Activated naive CD4-positive, alpha-beta T cell treated with anti-CD3 and anti-CD28 coated beads, Interleukin-2, amount 10 ng/mL, durations not matched to agents 7 days and 5 days (primary cell): Measurements from ENCODE around the gene NFASC.

ENCODE experiments used
- CTCF ChIA-PET: fragments of 350-600 bp; sonication (Branson Sonifier 250); formaldehyde crosslinking; loops from one replicate; lab custom pipeline; 2021; ENCODE audit warnings: antibody characterized with exemption; lab: Charles Lee
- DNase-seq: peaks from one replicate; pipeline ENCODE4 v3.0.0-alpha.2; 2020
- H3K27ac Mint-ChIP-seq: one replicate; pipeline ENCODE4 v1.8.0; 2021; ENCODE audit warnings: mild to moderate bottlenecking, moderate library complexity, mixed read lengths
- H3K27me3 Mint-ChIP-seq: one replicate; pipeline ENCODE4 v1.8.0; 2021; ENCODE audit warnings: mild to moderate bottlenecking, mixed read lengths
- H3K36me3 Mint-ChIP-seq: one replicate; pipeline ENCODE4 v1.8.0; 2021; ENCODE audit warnings: mixed read lengths
- H3K4me1 Mint-ChIP-seq: one replicate; pipeline ENCODE4 v1.8.0; 2021; ENCODE audit warnings: mixed read lengths
- H3K4me3 Mint-ChIP-seq: one replicate; pipeline ENCODE4 v1.8.0; 2021; ENCODE audit warnings: mild to moderate bottlenecking, moderate library complexity, mixed read lengths
- H3K9me3 Mint-ChIP-seq: one replicate; pipeline ENCODE4 v1.8.0; 2021; ENCODE audit warnings: mixed read lengths

Gene NFASC

GRCh38 chr1:204841798-204842197 is 28.9 kb upstream of the NFASC start:
- Mint-ChIP-seq H3K36me3 (no peaks in the 10 kb centered on the region), H3K27ac (no peak overlapping the region), H3K4me1 (peaks cover 4% of the 10 kb centered on the region), H3K9me3 (no peaks in the 10 kb centered on the region), H3K4me3 (no peak overlapping the region), H3K27me3 (peaks cover 12% of the 10 kb centered on the region)
- CTCF ChIA-PET: no interaction called here
- no peak for DNase-seq

- no peaks in the 10 kb centered on the region for H3K9me3 Mint-ChIP-seq
- H3K4me1 Mint-ChIP-seq: peaks cover 4% of the 10 kb centered on the region
- no peak overlapping the region for H3K27ac Mint-ChIP-seq
- CTCF ChIA-PET: no interaction called here
- no peaks in the 10 kb centered on the region for H3K36me3 Mint-ChIP-seq
- DNase-seq: no peak
- peaks cover 13% of the 10 kb centered on the region for H3K27me3 Mint-ChIP-seq
- no peak overlapping the region for H3K4me3 Mint-ChIP-seq
Observed at GRCh38 chr1:204842369-204842768, 28.3 kb upstream of the NFASC start.

- Mint-ChIP-seq H3K9me3 (no peaks in the 10 kb centered on the region), H3K27ac (no peak overlapping the region), H3K4me1 (peaks cover 4% of the 10 kb centered on the region), H3K4me3 (no peak overlapping the region), H3K36me3 (no peaks in the 10 kb centered on the region), H3K27me3 (peaks cover 18% of the 10 kb centered on the region)
- CTCF ChIA-PET: no interaction called here
- no peak for DNase-seq
Observed at GRCh38 chr1:204842892-204843291, 27.8 kb upstream of the NFASC start.

GRCh38 chr1:204846546-204846945 is 24.1 kb upstream of the NFASC start:
- Mint-ChIP-seq H3K27ac (no peak overlapping the region), H3K27me3 (peaks cover 20% of the 10 kb centered on the region), H3K4me3 (no peak overlapping the region), H3K4me1 (peaks cover 4% of the 10 kb centered on the region), H3K36me3 (no peaks in the 10 kb centered on the region), H3K9me3 (no peaks in the 10 kb centered on the region)
- no peak for DNase-seq
- CTCF ChIA-PET: no interaction called here

- H3K27ac Mint-ChIP-seq: no peak overlapping the region
Observed at GRCh38 chr1:204848579-204848978, 22.1 kb upstream of the NFASC start.

GRCh38 chr1:204852854-204853253 is 17.8 kb upstream of the NFASC start:
- H3K9me3 Mint-ChIP-seq: no peaks in the 10 kb centered on the region
- no peak overlapping the region for H3K4me3 Mint-ChIP-seq
- CTCF ChIA-PET: no interaction called here
- H3K27me3 Mint-ChIP-seq: peaks cover 29% of the 10 kb centered on the region
- no peak overlapping the region for H3K27ac Mint-ChIP-seq
- no peaks in the 10 kb centered on the region for H3K4me1 Mint-ChIP-seq
- DNase-seq: no peak
- no peaks in the 10 kb centered on the region for H3K36me3 Mint-ChIP-seq

More at GRCh38 chr1:204848579-204848978, 22.1 kb upstream of the NFASC start:
- DNase-seq: no peak
- no peak overlapping the region for H3K4me3 Mint-ChIP-seq
- H3K36me3 Mint-ChIP-seq: no peaks in the 10 kb centered on the region
- H3K9me3 Mint-ChIP-seq: no peaks in the 10 kb centered on the region
- peaks cover 27% of the 10 kb centered on the region for H3K27me3 Mint-ChIP-seq
- CTCF ChIA-PET: no interaction called here
- no peaks in the 10 kb centered on the region for H3K4me1 Mint-ChIP-seq

GRCh38 chr1:204853436-204853835 is 17.2 kb upstream of the NFASC start:
- H3K27ac Mint-ChIP-seq: no peak overlapping the region
- no peaks in the 10 kb centered on the region for H3K36me3 Mint-ChIP-seq
- no peaks in the 10 kb centered on the region for H3K9me3 Mint-ChIP-seq
- H3K27me3 Mint-ChIP-seq: peaks cover 25% of the 10 kb centered on the region
- DNase-seq: no peak
- no peaks in the 10 kb centered on the region for H3K4me1 Mint-ChIP-seq
- H3K4me3 Mint-ChIP-seq: no peak overlapping the region
- CTCF ChIA-PET: no interaction called here

GRCh38 chr1:204854286-204854685 is 16.4 kb upstream of the NFASC start:
- H3K4me1 Mint-ChIP-seq: no peaks in the 10 kb centered on the region
- DNase-seq: no peak
- no peak overlapping the region for H3K27ac Mint-ChIP-seq
- H3K4me3 Mint-ChIP-seq: no peak overlapping the region
- no peaks in the 10 kb centered on the region for H3K36me3 Mint-ChIP-seq
- CTCF ChIA-PET: interaction anchor here (0.8 kb wide), 1 partner anchor 108 kb away, joined by 3 read pairs; no protein-coding TSS in a partner anchor
- peaks cover 30% of the 10 kb centered on the region for H3K27me3 Mint-ChIP-seq
- no peaks in the 10 kb centered on the region for H3K9me3 Mint-ChIP-seq

- H3K36me3 Mint-ChIP-seq: no peaks in the 10 kb centered on the region
- DNase-seq: no peak
- H3K4me1 Mint-ChIP-seq: no peaks in the 10 kb centered on the region
- H3K4me3 Mint-ChIP-seq: no peak overlapping the region
- CTCF ChIA-PET: no interaction called here
- H3K27me3 Mint-ChIP-seq: peaks cover 46% of the 10 kb centered on the region
- no peak overlapping the region for H3K27ac Mint-ChIP-seq
- no peaks in the 10 kb centered on the region for H3K9me3 Mint-ChIP-seq
Observed at GRCh38 chr1:204858363-204858821, 12.3 kb upstream of the NFASC start.

GRCh38 chr1:204859861-204860267 is 10.8 kb upstream of the NFASC start:
- CTCF ChIA-PET: no interaction called here
- H3K27ac Mint-ChIP-seq: no peak overlapping the region
- H3K9me3 Mint-ChIP-seq: no peaks in the 10 kb centered on the region
- H3K4me1 Mint-ChIP-seq: no peaks in the 10 kb centered on the region
- no peak for DNase-seq
- H3K36me3 Mint-ChIP-seq: no peaks in the 10 kb centered on the region
- H3K4me3 Mint-ChIP-seq: no peak overlapping the region
- peaks cover 51% of the 10 kb centered on the region for H3K27me3 Mint-ChIP-seq

- Mint-ChIP-seq H3K27ac (no peak overlapping the region), H3K36me3 (no peaks in the 10 kb centered on the region), H3K9me3 (no peaks in the 10 kb centered on the region), H3K4me3 (no peak overlapping the region), H3K27me3 (peaks cover 40% of the 10 kb centered on the region), H3K4me1 (no peaks in the 10 kb centered on the region)
- CTCF ChIA-PET: interaction anchor here (1.1 kb wide), 1 partner anchor 56 kb away, joined by 3 read pairs; no protein-coding TSS in a partner anchor
- DNase-seq: no peak
Observed at GRCh38 chr1:204863024-204863423, 7.6 kb upstream of the NFASC start.

- no peak overlapping the region for H3K27ac Mint-ChIP-seq
- H3K4me1 Mint-ChIP-seq: no peaks in the 10 kb centered on the region
- H3K36me3 Mint-ChIP-seq: no peaks in the 10 kb centered on the region
- CTCF ChIA-PET: no interaction called here
- H3K4me3 Mint-ChIP-seq: no peak overlapping the region
- H3K9me3 Mint-ChIP-seq: no peaks in the 10 kb centered on the region
- no peak for DNase-seq
- H3K27me3 Mint-ChIP-seq: peaks cover 41% of the 10 kb centered on the region
Observed at GRCh38 chr1:204863730-204864129, 6.9 kb upstream of the NFASC start.

- H3K9me3 Mint-ChIP-seq: no peaks in the 10 kb centered on the region
- CTCF ChIA-PET: no interaction called here
- no peak overlapping the region for H3K27ac Mint-ChIP-seq
- no peaks in the 10 kb centered on the region for H3K36me3 Mint-ChIP-seq
- no peaks in the 10 kb centered on the region for H3K4me1 Mint-ChIP-seq
- no peak for DNase-seq
- no peak overlapping the region for H3K4me3 Mint-ChIP-seq
- H3K27me3 Mint-ChIP-seq: peaks cover 42% of the 10 kb centered on the region
Observed at GRCh38 chr1:204866051-204866596, 4.5 kb upstream of the NFASC start.

GRCh38 chr1:204867203-204867602 is 3.5 kb upstream of the NFASC start:
- no peak overlapping the region for H3K4me3 Mint-ChIP-seq
- no peak for DNase-seq
- H3K4me1 Mint-ChIP-seq: no peaks in the 10 kb centered on the region
- no peak overlapping the region for H3K27ac Mint-ChIP-seq
- H3K9me3 Mint-ChIP-seq: no peaks in the 10 kb centered on the region
- CTCF ChIA-PET: no interaction called here
- no peaks in the 10 kb centered on the region for H3K36me3 Mint-ChIP-seq
- peaks cover 41% of the 10 kb centered on the region for H3K27me3 Mint-ChIP-seq

GRCh38 chr1:204867666-204868339 is 2.9 kb upstream of the NFASC start:
- DNase-seq: no peak
- CTCF ChIA-PET: no interaction called here
- no peaks in the 10 kb centered on the region for H3K9me3 Mint-ChIP-seq

More at GRCh38 chr1:204867666-204868339, 2.9 kb upstream of the NFASC start:
- Mint-ChIP-seq H3K36me3 (no peaks in the 10 kb centered on the region), H3K27ac (no peak overlapping the region), H3K4me3 (no peak overlapping the region), H3K4me1 (no peaks in the 10 kb centered on the region), H3K27me3 (peaks cover 38% of the 10 kb centered on the region)
